CD4-positive, CD25-positive, alpha-beta regulatory T cell (primary cell): Measurements from ENCODE around the gene ENOX1. TPM values are rescaled to one million over a fixed set of nuclear protein-coding genes. Genes with fewer than 3 reads are reported as not detected.

Experiments
- ATAC-seq, 2 donors: fragments of 150-1000 bp; cut with Tn5 transposase; one replicate each; pipeline ENCODE4 v1.10.0; 2021; ENCODE audit warnings: low read depth in 2 of 2, moderate number of reproducible peaks in 2 of 2, moderate library complexity in 1 of 2
- DNase-seq, 3 donors: peaks; one replicate each; pipeline versions ENCODE4 v3.0.0 to v3.0.0-alpha.2; 2012 to 2022; ENCODE audit warnings: mixed read lengths in 1 of 3
- H3K27ac ChIP-seq: one replicate; pipeline ENCODE4 v1.7.0; 2013; ENCODE audit warnings: mild to moderate bottlenecking, low read length; ENCODE audit not compliant: insufficient read depth, poor library complexity, severe bottlenecking
- H3K27me3 ChIP-seq: one replicate; pipeline ENCODE4 v1.7.0; 2013; ENCODE audit warnings: low read length; ENCODE audit not compliant: control insufficient read depth, insufficient read depth
- H3K36me3 ChIP-seq: one replicate; pipeline ENCODE4 v1.7.0; 2013; ENCODE audit warnings: mild to moderate bottlenecking, low read length, moderate library complexity; ENCODE audit not compliant: control insufficient read depth, insufficient read depth
- H3K4me1 ChIP-seq: 2 replicates; pipeline ENCODE4 v1.7.0; 2013; ENCODE audit warnings: mild to moderate bottlenecking, low read length; ENCODE audit not compliant: insufficient read depth, control insufficient read depth, poor library complexity, severe bottlenecking
- H3K4me3 ChIP-seq: one replicate; pipeline ENCODE4 v1.7.0; 2013; ENCODE audit warnings: low read depth, mild to moderate bottlenecking, low read length, moderate library complexity
- H3K9me3 ChIP-seq, 2 experiments: 1 replicate in 1 of 2; 2 replicates in 1 of 2; pipeline ENCODE4 v1.7.0; 2013; ENCODE audit warnings: low read length in 2 of 2, mild to moderate bottlenecking in 1 of 2, moderate library complexity in 1 of 2; ENCODE audit not compliant: control insufficient read depth in 2 of 2
- H3K27ac Mint-ChIP-seq, 3 donors: one replicate each; pipeline ENCODE4 v1.8.0; 2020 to 2022; ENCODE audit warnings: mild to moderate bottlenecking in 3 of 3, mixed read lengths in 3 of 3, moderate library complexity in 2 of 3
- H3K27me3 Mint-ChIP-seq: one replicate; pipeline ENCODE4 v1.8.0; 2022; ENCODE audit warnings: mild to moderate bottlenecking, mixed read lengths
- H3K36me3 Mint-ChIP-seq: one replicate; pipeline ENCODE4 v1.8.0; 2020; ENCODE audit warnings: mixed read lengths
- H3K4me1 Mint-ChIP-seq, 4 donors: one replicate each; pipeline ENCODE4 v1.8.0; 2020 to 2022; ENCODE audit warnings: mixed read lengths in 4 of 4, mild to moderate bottlenecking in 1 of 4
- H3K4me3 Mint-ChIP-seq, 4 donors: one replicate each; pipeline ENCODE4 v1.8.0; 2020 to 2022; ENCODE audit warnings: mild to moderate bottlenecking in 4 of 4, mixed read lengths in 4 of 4, moderate library complexity in 3 of 4
- H3K9me3 Mint-ChIP-seq, 7 donors: one replicate each; pipeline ENCODE4 v1.8.0; 2020 to 2022; ENCODE audit warnings: mixed read lengths in 7 of 7, mild to moderate bottlenecking in 3 of 7, moderate library complexity in 2 of 7
- polyA plus RNA-seq, 4 donors: library from polyadenylated mRNA; unstranded; fragments of 300-500 nt; fragmentation: Illumina TruSeq; gene quantifications; one replicate each; pipeline ENCODE4 v1.2.3, GENCODE V29; 2021
- total RNA-seq: library from RNA; stranded (reverse); gene quantifications from one replicate; pipeline ENCODE4 v1.2.3, GENCODE V29; 2022

The ENOX1 gene
- total and polyA plus RNA-seq, 5 donors from 2014 or later: 0.10 TPM; not detected in 4

DNA sequence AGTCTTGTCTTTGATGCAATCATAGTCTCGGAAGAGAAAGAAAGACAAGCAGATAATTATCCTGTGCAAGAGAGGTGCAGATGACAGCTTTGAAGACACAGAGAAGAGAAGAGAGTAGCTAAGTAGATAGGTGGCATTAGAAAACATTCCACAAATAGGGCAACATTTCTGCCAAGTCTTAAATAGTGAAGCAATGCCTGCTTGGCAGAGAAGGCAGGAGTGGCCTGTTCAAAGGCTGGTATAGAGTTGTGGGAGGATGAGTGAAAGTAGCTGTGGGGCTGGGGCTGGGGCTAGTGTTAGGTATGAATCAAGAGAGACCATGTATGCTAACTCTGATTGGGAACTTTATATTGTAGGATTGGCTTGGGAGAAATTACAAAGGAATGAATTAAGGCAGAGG is 457.9 kb downstream of the ENOX1 start:
- H3K9me3 Mint-ChIP-seq: no peaks in the 10 kb centered on the region
- Histone ChIP-seq H3K27ac (no peak overlapping the region), H3K4me1 (no peaks in the 10 kb centered on the region), H3K36me3 (no peaks in the 10 kb centered on the region), H3K9me3 (no peaks in the 10 kb centered on the region), H3K27me3 (peaks cover 7% of the 10 kb centered on the region), H3K4me3 (no peak overlapping the region)
- ATAC-seq (no peak), DNase-seq (no peak)
- no peak overlapping the region for H3K27ac Mint-ChIP-seq
- H3K4me3 Mint-ChIP-seq: no peak overlapping the region
- no peaks in the 10 kb centered on the region for H3K36me3 Mint-ChIP-seq
- H3K4me1 Mint-ChIP-seq: no peaks in the 10 kb centered on the region
- H3K27me3 Mint-ChIP-seq: no peaks in the 10 kb centered on the region

DNA sequence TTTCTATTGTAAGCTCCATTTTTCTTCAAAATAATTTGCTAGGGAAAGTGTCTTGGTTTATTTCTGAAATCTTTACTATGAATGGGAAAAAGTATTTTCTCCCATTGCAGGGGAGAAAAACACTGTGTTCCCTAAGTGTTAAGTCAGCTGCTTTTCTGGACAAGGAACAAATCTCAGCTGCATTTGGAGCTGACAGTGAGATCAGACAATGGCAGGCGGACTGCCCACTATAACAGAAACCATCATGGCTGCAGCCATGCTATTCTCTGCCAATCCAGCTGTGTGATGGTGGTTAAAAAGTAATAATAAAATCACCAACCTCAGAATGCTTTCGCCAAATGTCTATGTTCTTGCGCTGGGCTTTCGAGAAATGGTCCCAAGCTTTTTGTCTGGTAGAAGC is 460.7 kb downstream of the ENOX1 start:
- no peak for DNase-seq
- Mint-ChIP-seq H3K36me3 (no peaks in the 10 kb centered on the region), H3K4me1 (no peaks in the 10 kb centered on the region), H3K27me3 (peaks cover 5% of the 10 kb centered on the region), H3K9me3 (peaks cover 0 to 1% (median 0%) of the 10 kb centered on the region in 7 donors), H3K4me3 (no peak overlapping the region), H3K27ac (no peak overlapping the region)
- no peak overlapping the region for H3K4me3 ChIP-seq
- H3K9me3 ChIP-seq: no peaks in the 10 kb centered on the region
- H3K36me3 ChIP-seq: no peaks in the 10 kb centered on the region
- no peak overlapping the region for H3K27ac ChIP-seq
- peaks cover 4% of the 10 kb centered on the region for H3K27me3 ChIP-seq
- H3K4me1 ChIP-seq: no peaks in the 10 kb centered on the region
- no peak for ATAC-seq

DNA sequence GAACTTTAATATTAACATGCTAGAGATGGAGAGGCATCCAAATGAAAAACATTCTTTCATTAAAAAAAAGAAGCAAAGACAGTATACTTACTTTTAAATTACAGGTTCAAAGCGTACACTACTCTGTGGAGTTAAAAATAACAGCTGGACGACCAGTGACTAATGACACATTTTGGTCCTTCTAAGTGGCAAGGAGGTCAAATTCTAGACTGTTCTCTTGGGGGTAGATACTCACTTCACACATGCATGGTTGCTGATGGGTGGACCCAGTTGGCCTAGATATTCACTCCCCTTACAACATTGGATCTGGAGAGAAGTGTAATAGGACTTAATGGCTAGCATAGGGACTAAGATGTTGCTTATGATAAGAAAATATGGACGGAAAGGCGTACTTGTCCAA is 461.1 kb downstream of the ENOX1 start:
- Mint-ChIP-seq H3K36me3 (no peaks in the 10 kb centered on the region), H3K4me3 (no peak overlapping the region), H3K4me1 (no peaks in the 10 kb centered on the region), H3K9me3 (peaks cover 0 to 1% (median 0%) of the 10 kb centered on the region in 7 donors), H3K27me3 (peaks cover 5% of the 10 kb centered on the region), H3K27ac (no peak overlapping the region)
- H3K4me1 ChIP-seq: no peaks in the 10 kb centered on the region
- peaks cover 3% of the 10 kb centered on the region for H3K27me3 ChIP-seq
- H3K27ac ChIP-seq: no peak overlapping the region
- no peak for DNase-seq
- H3K9me3 ChIP-seq: no peaks in the 10 kb centered on the region
- ATAC-seq: no peak
- no peak overlapping the region for H3K4me3 ChIP-seq
- no peaks in the 10 kb centered on the region for H3K36me3 ChIP-seq

DNA sequence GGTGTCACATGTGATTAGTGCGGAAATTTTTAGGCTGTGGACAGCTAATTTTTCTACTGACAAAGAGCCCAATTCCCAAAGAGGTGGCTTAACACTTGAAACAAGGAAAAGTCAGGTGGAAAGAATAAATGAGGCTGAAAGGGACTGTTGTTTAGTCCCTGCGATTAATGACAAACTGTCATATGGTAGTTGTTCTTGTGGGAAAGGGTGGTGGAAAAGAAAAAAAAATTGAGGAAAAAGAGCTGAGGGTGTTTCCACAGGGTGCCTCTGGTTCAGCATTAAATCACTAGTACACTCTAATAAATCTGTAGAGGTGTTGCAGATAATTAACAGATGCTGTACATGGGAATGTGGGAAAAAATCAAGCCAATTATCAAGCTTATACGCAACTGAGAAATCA is 462.6 kb downstream of the ENOX1 start:
- Mint-ChIP-seq H3K36me3 (no peaks in the 10 kb centered on the region), H3K4me3 (no peak overlapping the region), H3K27ac (no peak overlapping the region), H3K9me3 (peaks cover 0 to 1% (median 0%) of the 10 kb centered on the region in 7 donors), H3K27me3 (peaks cover 15% of the 10 kb centered on the region), H3K4me1 (no peaks in the 10 kb centered on the region)
- DNase-seq: no peak
- no peak for ATAC-seq
- Histone ChIP-seq H3K27me3 (peaks cover 2% of the 10 kb centered on the region), H3K4me1 (no peaks in the 10 kb centered on the region), H3K9me3 (no peaks in the 10 kb centered on the region), H3K36me3 (no peaks in the 10 kb centered on the region), H3K27ac (no peak overlapping the region), H3K4me3 (no peak overlapping the region)

DNA sequence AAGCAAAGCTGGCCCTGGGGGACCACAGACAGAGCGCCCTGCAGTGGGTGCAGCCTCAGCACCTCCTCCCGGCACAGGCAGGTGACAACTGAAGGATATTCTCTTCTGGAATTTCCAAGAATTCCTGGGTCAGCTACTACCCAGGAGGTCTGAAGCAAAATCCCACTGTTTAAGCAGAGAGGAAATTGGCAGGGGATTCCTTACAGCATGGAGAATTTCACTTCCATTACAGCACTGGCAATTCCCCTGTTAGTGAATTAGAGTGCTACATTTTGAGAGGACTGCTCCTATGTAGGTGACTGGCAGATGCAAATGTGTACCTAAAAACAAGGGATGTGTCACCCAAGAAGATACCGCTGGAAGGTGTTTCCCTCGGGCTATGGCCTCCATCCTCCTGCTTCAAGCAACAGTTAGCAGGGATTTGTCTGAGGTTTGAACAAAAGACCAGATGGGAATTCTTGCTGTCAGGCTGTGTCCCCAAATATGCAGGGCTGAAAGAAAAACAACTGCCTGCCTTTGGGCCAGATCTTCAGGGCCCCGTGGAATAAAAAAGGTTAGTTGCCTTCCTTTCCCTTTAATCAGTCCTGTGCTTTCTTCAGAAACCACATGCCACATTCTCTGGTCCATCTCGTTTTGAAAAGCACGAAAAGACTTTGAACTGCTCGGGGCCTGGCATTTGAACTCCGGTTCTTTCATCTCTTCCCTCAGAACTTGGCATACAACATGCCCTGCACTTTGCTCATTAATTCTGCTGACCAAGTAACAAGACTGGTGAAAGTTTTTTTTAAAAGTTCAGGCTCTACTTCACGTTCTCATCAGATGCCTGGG is 466.9 kb downstream of the ENOX1 start:
- no peaks in the 10 kb centered on the region for H3K4me1 ChIP-seq
- no peak for ATAC-seq
- no peak overlapping the region for H3K27ac ChIP-seq
- Mint-ChIP-seq H3K4me3 (no peak overlapping the region), H3K9me3 (peaks cover 0 to 1% (median 0%) of the 10 kb centered on the region in 7 donors), H3K27me3 (peaks cover 20% of the 10 kb centered on the region), H3K4me1 (no peaks in the 10 kb centered on the region), H3K27ac (no peak overlapping the region), H3K36me3 (no peaks in the 10 kb centered on the region)
- H3K9me3 ChIP-seq: no peaks in the 10 kb centered on the region
- DNase-seq: no peak
- no peak overlapping the region for H3K4me3 ChIP-seq
- no peaks in the 10 kb centered on the region for H3K36me3 ChIP-seq
- H3K27me3 ChIP-seq: peaks cover 2% of the 10 kb centered on the region

DNA sequence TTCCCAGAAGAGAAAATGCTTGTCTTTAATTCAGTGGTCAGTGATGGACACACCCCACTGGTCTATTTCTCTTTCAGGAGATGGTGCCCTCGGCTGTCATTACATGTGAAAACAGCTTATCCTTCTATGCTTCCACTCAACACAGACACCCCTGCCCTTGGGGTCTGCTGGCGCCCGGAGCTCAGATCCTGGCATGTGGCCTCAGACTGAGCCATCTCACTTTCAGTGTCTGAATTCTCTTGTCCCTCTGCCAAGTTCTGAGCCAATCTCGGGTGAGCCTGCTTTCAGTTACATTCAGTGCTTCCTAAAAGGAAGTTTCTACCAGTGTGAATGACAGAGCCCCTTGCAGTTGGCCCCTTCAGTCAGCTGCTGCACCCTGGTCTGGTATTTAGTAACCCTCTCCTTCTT is 469.8 kb downstream of the ENOX1 start:
- H3K36me3 ChIP-seq: no peaks in the 10 kb centered on the region
- no peaks in the 10 kb centered on the region for H3K9me3 ChIP-seq
- H3K4me3 ChIP-seq: no peak overlapping the region
- no peaks in the 10 kb centered on the region for H3K4me1 ChIP-seq
- no peaks in the 10 kb centered on the region for H3K27me3 ChIP-seq
- H3K27me3 Mint-ChIP-seq: peaks cover 23% of the 10 kb centered on the region
- DNase-seq (no peak), ATAC-seq (no peak)
- H3K4me1 Mint-ChIP-seq: no peaks in the 10 kb centered on the region
- no peaks in the 10 kb centered on the region for H3K36me3 Mint-ChIP-seq
- H3K4me3 Mint-ChIP-seq: no peak overlapping the region
- H3K27ac Mint-ChIP-seq: no peak overlapping the region
- no peak overlapping the region for H3K27ac ChIP-seq
- peaks cover 0 to 1% (median 0%) of the 10 kb centered on the region in 7 donors for H3K9me3 Mint-ChIP-seq

DNA sequence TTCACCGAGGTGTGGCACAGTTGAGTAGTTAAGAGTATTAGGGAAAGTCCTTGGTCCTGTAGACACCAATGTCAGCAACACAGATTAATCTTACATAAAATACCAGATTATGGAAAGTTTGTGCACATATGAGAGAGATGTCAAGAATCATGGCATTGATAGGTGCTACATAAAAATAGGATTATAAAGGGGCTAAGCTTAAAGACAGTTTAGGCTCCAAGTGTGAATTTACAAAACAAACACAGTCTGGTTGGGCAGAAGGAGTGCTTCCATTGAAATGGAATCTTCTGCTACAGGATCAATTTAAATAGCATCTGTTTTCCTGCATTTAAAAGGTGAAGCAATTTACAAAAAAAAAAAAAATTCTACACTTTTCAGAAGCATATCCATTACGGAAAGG is 470.5 kb downstream of the ENOX1 start:
- Histone ChIP-seq H3K4me1 (no peaks in the 10 kb centered on the region), H3K9me3 (no peaks in the 10 kb centered on the region), H3K4me3 (no peak overlapping the region), H3K36me3 (no peaks in the 10 kb centered on the region), H3K27ac (no peak overlapping the region), H3K27me3 (no peaks in the 10 kb centered on the region)
- no peak for DNase-seq
- Mint-ChIP-seq H3K4me3 (no peak overlapping the region), H3K9me3 (peaks cover 0 to 1% (median 0%) of the 10 kb centered on the region in 7 donors), H3K36me3 (no peaks in the 10 kb centered on the region), H3K4me1 (no peaks in the 10 kb centered on the region), H3K27ac (no peak overlapping the region), H3K27me3 (peaks cover 22% of the 10 kb centered on the region)
- ATAC-seq: no peak

DNA sequence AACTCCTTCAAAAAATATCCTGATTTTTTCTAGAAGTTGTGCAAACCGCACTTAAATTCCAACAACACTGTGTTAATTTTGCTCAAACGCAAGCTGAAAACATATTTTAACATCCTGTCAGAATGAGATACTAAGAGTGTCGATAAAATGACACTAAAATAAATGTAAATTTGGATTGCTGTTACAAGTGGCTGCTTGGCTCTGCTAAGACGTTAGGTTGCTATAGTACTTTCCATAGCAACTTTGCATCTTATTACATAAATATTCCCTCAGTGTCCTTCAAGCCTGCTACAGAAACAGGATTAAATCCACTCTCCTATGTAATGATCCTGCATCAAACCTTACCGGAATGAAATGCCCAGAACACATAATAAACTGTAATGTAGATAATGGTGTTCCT is 471.2 kb downstream of the ENOX1 start:
- DNase-seq (no peak), ATAC-seq (no peak)
- Histone ChIP-seq H3K27me3 (no peaks in the 10 kb centered on the region), H3K9me3 (no peaks in the 10 kb centered on the region), H3K27ac (no peak overlapping the region), H3K36me3 (no peaks in the 10 kb centered on the region), H3K4me3 (no peak overlapping the region), H3K4me1 (no peaks in the 10 kb centered on the region)
- H3K36me3 Mint-ChIP-seq: no peaks in the 10 kb centered on the region
- no peaks in the 10 kb centered on the region for H3K9me3 Mint-ChIP-seq
- H3K27me3 Mint-ChIP-seq: peaks cover 28% of the 10 kb centered on the region
- H3K4me3 Mint-ChIP-seq: no peak overlapping the region
- H3K4me1 Mint-ChIP-seq: no peaks in the 10 kb centered on the region
- H3K27ac Mint-ChIP-seq: no peak overlapping the region
